Common myeloid progenitor, CD34-positive (primary cell): Measurements from ENCODE around the gene KIAA0232.

Source experiments
- CTCF ChIA-PET: fragments of 350-600 bp; sonication (Branson Sonifier 250); formaldehyde crosslinking; loops from one replicate; lab custom pipeline; 2021; ENCODE audit warnings: antibody characterized with exemption; lab: Charles Lee
- POLR2A ChIA-PET: fragments of 350-600 bp; sonication (Branson Sonifier 250); formaldehyde crosslinking; loops from one replicate; lab custom pipeline; 2021; ENCODE audit warnings: antibody characterized with exemption; lab: Charles Lee
- DNase-seq, 3 donors: peaks; one replicate each; pipeline versions ENCODE4 v3.0.0 to v3.0.0-alpha.2; 2013
- H3K27ac ChIP-seq, 2 experiments: 1 replicate in 1 of 2; 2 replicates in 1 of 2; pipeline ENCODE4 v1.7.0; 2013; ENCODE audit warnings: inconsistent platforms in 2 of 2, low read length in 2 of 2, mild to moderate bottlenecking in 2 of 2, low read depth in 1 of 2, moderate library complexity in 1 of 2; ENCODE audit not compliant: severe bottlenecking in 2 of 2, insufficient read depth in 1 of 2, poor library complexity in 1 of 2
- H3K27me3 ChIP-seq, 5 experiments: replicated peaks in 2 of 5; 1 replicate in 3 of 5; 2 replicates in 2 of 5; pipeline versions ENCODE4 v1.6.1 to v1.7.0; 2013; ENCODE audit warnings: low read length in 4 of 5, mild to moderate bottlenecking in 2 of 5, moderate library complexity in 2 of 5, inconsistent platforms in 1 of 5; ENCODE audit not compliant: insufficient read depth in 5 of 5, control insufficient read depth in 4 of 5
- H3K36me3 ChIP-seq, 4 experiments: 1 replicate in 2 of 4; 2 replicates in 2 of 4; pipeline versions ENCODE4 v1.6.1 to v1.7.0; 2013; ENCODE audit warnings: low read length in 3 of 4, control low read depth in 1 of 4, mild to moderate bottlenecking in 1 of 4; ENCODE audit not compliant: control insufficient read depth in 4 of 4, insufficient read depth in 4 of 4
- H3K4me1 ChIP-seq, 4 experiments: 1 replicate in 3 of 4; 2 replicates in 1 of 4; pipeline versions ENCODE4 v1.6.1 to v1.7.1; 2013; ENCODE audit warnings: low read length in 3 of 4, mild to moderate bottlenecking in 3 of 4, control low read depth in 1 of 4, inconsistent platforms in 1 of 4, moderate library complexity in 1 of 4; ENCODE audit not compliant: control insufficient read depth in 4 of 4, insufficient read depth in 4 of 4; ENCODE audit errors: control extremely low read depth in 1 of 4
- H3K4me3 ChIP-seq, 7 experiments: 1 replicate in 4 of 7; 2 replicates in 3 of 7; pipeline versions ENCODE4 v1.5.1 to v1.7.0; 2013; ENCODE audit warnings: mild to moderate bottlenecking in 7 of 7, low read length in 6 of 7, moderate library complexity in 6 of 7, inconsistent platforms in 2 of 7, low read depth in 2 of 7, control low read depth in 1 of 7; ENCODE audit not compliant: insufficient read depth in 4 of 7, control insufficient read depth in 1 of 7; ENCODE audit errors: extremely low read depth in 1 of 7
- H3K9me3 ChIP-seq, 5 experiments: 1 replicate in 4 of 5; 2 replicates in 1 of 5; pipeline versions ENCODE4 v1.6.1 to v1.7.1; 2013; ENCODE audit warnings: low read length in 4 of 5, mild to moderate bottlenecking in 2 of 5, inconsistent platforms in 1 of 5, low read depth in 1 of 5, moderate library complexity in 1 of 5; ENCODE audit not compliant: control insufficient read depth in 4 of 5, insufficient read depth in 2 of 5; ENCODE audit errors: control extremely low read depth in 1 of 5
- WGBS: methylation state at CpG from one replicate; pipeline ENCODE4 v1.1.5; 2013; ENCODE audit not compliant: insufficient coverage; 5-methylcytosine and 5-hydroxymethylcytosine counted together

The KIAA0232 gene

DNA sequence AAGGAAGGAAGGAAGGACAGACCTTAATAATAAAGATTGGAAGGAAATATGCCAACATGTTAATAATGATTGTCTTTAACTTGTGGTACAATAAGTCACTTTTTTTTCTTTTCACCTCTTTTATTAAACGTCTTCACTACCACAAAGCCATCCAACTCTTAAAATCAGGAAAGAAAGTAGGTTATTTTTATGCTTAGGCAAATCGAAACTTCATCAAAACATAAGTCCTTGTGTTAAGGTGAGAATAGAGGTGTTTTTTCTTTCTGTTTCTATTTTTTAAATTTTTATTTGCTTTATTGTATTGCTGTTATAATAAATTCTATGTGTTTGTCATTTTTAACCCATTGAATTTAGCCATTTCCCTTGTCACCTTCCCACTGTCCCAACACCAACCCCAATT, 40.0 kb upstream of the KIAA0232 start:
- no CpG with 5 or more reads among the region's 2 CpGs for WGBS
- CTCF ChIA-PET, result no interaction called here

GRCh38 chr4:6742989-6743388, 39.5 kb upstream of the KIAA0232 start:
- Histone ChIP-seq H3K4me3 (no peak overlapping the region), H3K4me1 (no peaks in the 10 kb centered on the region), H3K27me3 (peaks cover 0 to 5% (median 0%) of the 10 kb centered on the region in 5 experiments), H3K36me3 (no peaks in the 10 kb centered on the region), H3K9me3 (no peaks in the 10 kb centered on the region), H3K27ac (no peak overlapping the region)
- 88% methylated on average over 7 of the region's 11 CpGs for WGBS
- DNase-seq, result no peak
- ChIA-PET POLR2A (interaction anchor here (0.6 kb wide), 1 partner anchor 40 kb away, joined by 4 read pairs; no protein-coding TSS in a partner anchor), CTCF (no interaction called here)

More for the DNA sequence above, 40.0 kb upstream of the KIAA0232 start:
- POLR2A ChIA-PET, result no interaction called here
- H3K36me3 ChIP-seq, result no peaks in the 10 kb centered on the region
- no peak overlapping the region for H3K4me3 ChIP-seq
- DNase-seq, result no peak
- no peak overlapping the region for H3K27ac ChIP-seq
- H3K9me3 ChIP-seq, result no peaks in the 10 kb centered on the region
- H3K4me1 ChIP-seq, result no peaks in the 10 kb centered on the region
- peaks cover 0 to 5% (median 0%) of the 10 kb centered on the region in 5 experiments for H3K27me3 ChIP-seq

DNA sequence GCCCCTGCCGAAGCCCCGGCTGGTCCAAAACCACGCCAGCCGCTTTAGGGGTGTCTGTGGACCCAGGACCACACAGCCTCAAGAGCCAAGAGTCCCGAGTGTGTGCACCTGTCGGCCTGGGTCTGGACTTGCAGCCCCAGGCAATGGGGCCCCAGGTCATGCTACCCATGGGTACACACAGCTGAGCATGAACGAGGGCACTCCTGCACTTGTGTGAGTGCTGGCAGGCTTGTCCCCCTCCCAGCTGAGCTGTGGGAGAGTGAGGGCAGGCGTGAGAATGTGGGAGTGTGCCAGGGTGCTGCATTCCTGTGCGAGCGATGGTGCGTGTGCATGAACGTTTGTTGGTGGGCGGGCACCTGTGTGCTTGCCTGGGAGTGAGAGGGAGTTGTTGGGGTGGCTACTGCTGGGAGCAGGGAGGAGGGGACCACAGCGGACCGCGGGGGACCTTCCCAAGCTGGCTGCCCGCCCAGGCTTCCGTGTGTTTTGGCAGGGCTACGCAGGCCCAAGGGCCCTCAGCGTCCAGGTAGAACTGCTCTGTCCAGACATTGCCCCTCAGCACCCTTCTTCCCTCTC, 35.7 kb upstream of the KIAA0232 start:
- H3K4me1 ChIP-seq, result peaks cover 0 to 4% (median 2%) of the 10 kb centered on the region in 4 experiments
- no peaks in the 10 kb centered on the region for H3K9me3 ChIP-seq
- no peak overlapping the region for H3K4me3 ChIP-seq
- no peak overlapping the region for H3K27ac ChIP-seq
- no peak for DNase-seq
- 94% methylated on average over 15 of the region's 20 CpGs for WGBS
- POLR2A ChIA-PET, result no interaction called here
- peaks cover 0 to 5% (median 0%) of the 10 kb centered on the region in 5 experiments for H3K27me3 ChIP-seq
- CTCF ChIA-PET, result interaction anchor here (1.3 kb wide), 1 partner anchor 128 kb away, joined by 3 read pairs; no protein-coding TSS in a partner anchor
- H3K36me3 ChIP-seq, result no peaks in the 10 kb centered on the region

DNA sequence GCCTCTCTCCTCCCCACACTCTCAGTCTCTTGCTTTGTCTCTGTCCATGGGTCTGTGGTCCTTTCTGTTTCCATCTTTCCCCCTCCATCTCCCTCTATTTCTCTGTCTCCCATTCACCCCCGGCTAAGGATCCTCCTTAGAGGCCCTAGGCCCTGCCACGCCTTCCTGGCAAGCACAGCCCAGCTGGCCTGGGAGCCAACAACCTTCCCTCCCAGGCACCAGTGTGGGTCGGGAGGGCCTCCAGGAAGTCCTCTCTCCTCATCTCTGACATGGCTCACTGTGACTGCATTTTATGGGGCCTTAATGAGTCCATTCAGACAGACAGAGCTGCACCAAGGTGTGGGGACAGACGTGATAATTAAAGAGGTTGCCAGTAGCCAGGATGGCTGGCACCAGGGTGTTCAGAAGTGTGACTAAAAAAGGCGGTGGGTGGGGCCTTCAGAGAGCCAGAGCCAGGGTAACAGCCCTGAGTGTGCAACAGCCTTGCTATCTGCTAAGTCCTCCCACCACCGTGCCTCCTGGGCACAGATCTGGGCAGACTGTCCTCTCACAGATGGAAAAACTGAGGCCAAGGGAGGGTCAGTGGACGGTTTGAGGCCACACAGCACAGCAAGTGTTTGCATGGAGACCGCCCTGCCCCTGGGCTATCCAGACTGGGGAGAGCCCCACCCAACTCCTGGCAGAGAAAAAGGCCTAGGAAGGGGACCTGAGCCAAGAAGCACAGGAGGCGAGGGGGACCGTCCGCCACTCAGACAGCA, 35.1 kb upstream of the KIAA0232 start:
- WGBS, result 94% methylated on average over 10 of the region's 11 CpGs
- Histone ChIP-seq H3K4me3 (no peak overlapping the region), H3K36me3 (no peaks in the 10 kb centered on the region), H3K4me1 (peaks cover 0 to 10% (median 4%) of the 10 kb centered on the region in 4 experiments), H3K27me3 (peaks cover 0 to 5% (median 0%) of the 10 kb centered on the region in 5 experiments), H3K27ac (no peak overlapping the region), H3K9me3 (no peaks in the 10 kb centered on the region)
- POLR2A ChIA-PET, result no interaction called here
- CTCF ChIA-PET, result no interaction called here
- no peak for DNase-seq

- peaks cover 0 to 18% (median 8%) of the 10 kb centered on the region in 4 experiments for H3K4me1 ChIP-seq
- H3K36me3 ChIP-seq, result no peaks in the 10 kb centered on the region
- H3K4me3 ChIP-seq, result no peak overlapping the region
- no peaks in the 10 kb centered on the region for H3K9me3 ChIP-seq
- H3K27ac ChIP-seq, result no peak overlapping the region
- CTCF ChIA-PET, result interaction anchor here (0.6 to 1.2 kb wide), 3 partner anchors 37 to 125 kb away, joined by 3 to 5 read pairs (median 3); no protein-coding TSS in a partner anchor
- 96% methylated on average over 4 of the region's 9 CpGs for WGBS
- no peak for DNase-seq
- POLR2A ChIA-PET, result no interaction called here
- H3K27me3 ChIP-seq, result no peaks in the 10 kb centered on the region
Observed at GRCh38 chr4:6748286-6748685, 34.2 kb upstream of the KIAA0232 start.

DNA sequence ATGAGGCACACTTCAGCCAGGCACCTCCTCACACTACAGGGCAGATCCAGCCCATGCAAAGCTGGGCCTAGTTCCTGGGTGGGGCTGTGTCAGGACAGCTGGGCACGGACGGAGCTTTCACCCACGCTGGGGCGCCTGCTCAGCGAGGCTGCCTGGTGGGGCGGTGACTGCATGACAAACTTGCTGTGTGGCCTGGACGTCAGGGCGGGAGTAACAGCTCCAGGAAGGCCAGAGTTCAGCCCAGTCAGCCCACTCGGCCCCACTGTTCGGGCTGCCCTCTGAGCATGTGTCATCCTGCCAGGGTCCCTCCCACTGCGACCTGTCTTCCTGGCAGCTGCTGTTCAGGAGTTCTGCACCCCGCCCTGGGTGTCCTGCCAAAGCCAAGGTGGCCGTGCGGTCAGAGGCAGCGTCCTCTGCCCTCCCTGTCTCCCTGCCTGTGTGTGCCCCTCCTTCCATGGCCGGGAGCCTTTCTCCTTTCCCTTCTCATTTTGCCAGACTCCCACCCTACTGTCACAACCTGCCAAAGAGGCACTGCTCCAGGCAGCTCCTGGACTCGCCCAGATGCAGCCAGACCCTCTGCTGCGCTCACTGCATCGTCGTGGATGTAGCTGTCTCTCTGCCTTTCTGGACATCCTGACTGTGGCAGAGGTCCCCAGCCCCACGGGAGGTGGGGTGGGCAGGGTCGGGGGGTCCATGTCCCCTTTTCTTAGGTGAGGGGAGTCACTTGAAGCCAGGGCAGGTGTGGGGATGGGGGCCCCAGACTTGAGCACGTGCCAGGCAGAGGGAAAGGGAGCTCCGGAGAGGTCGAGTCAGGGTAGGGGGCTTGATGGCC, 33.0 kb upstream of the KIAA0232 start:
- Histone ChIP-seq H3K36me3 (no peaks in the 10 kb centered on the region), H3K27ac (no peak overlapping the region), H3K27me3 (no peaks in the 10 kb centered on the region), H3K9me3 (no peaks in the 10 kb centered on the region), H3K4me3 (no peak overlapping the region), H3K4me1 (peaks cover 0 to 20% (median 8%) of the 10 kb centered on the region in 4 experiments)
- POLR2A ChIA-PET, result no interaction called here
- CTCF ChIA-PET, result interaction anchor here (0.6 to 1.2 kb wide), 3 partner anchors 11 to 123 kb away, joined by 3 to 5 read pairs (median 3); no protein-coding TSS in a partner anchor
- no peak for DNase-seq
- 97% methylated on average over 23 of the region's 25 CpGs for WGBS
